ENCODE results near the gene HACD3. TPM values are rescaled to one million over a fixed set of nuclear protein-coding genes. Genes with fewer than 3 reads are reported as not detected.

The HACD3 gene
- total RNA-seq, 1 donor from 2014 or later: 56.8 TPM

DNA sequence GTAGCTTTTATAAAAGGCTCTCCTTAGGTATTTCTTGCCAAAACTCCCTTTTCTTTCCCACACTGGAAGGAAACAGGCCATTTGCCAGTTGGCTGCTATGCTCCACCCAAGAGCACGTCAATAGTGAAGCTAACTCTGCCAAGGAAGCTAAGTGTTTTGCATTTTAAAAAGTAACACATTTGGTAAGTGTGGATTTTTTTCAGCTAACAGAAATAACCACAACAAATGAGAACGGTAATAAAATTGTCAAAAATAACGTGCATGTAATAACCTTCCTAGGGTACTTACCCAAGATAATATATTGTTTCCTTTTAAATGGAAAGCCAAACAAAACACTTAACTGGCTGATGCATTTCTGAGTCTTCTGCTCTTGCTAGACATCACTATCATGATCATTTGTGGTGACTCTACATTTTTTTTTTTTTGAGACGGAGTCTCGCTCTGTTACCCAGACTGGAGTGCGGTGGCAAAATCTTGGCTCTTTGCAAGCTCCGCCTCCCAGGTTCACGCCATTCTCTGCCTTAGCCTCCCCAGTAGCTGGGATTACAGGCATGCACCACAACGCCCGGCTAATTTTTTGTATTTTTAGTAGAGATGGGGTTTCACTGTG lies 17.4 kb upstream of the HACD3 start:
- H3K9me3 ChIP-seq: no peaks in the 10 kb centered on the region
- no peaks in the 10 kb centered on the region for H3K27me3 ChIP-seq
- no peak overlapping the region for H3K27ac ChIP-seq
- ATAC-seq: no peak
- H3K36me3 ChIP-seq: peaks cover 51% of the 10 kb centered on the region
- TF ChIP-seq, protein P1, sequence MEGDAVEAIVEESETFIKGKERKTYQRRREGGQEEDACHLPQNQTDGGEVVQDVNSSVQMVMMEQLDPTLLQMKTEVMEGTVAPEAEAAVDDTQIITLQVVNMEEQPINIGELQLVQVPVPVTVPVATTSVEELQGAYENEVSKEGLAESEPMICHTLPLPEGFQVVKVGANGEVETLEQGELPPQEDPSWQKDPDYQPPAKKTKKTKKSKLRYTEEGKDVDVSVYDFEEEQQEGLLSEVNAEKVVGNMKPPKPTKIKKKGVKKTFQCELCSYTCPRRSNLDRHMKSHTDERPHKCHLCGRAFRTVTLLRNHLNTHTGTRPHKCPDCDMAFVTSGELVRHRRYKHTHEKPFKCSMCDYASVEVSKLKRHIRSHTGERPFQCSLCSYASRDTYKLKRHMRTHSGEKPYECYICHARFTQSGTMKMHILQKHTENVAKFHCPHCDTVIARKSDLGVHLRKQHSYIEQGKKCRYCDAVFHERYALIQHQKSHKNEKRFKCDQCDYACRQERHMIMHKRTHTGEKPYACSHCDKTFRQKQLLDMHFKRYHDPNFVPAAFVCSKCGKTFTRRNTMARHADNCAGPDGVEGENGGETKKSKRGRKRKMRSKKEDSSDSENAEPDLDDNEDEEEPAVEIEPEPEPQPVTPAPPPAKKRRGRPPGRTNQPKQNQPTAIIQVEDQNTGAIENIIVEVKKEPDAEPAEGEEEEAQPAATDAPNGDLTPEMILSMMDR (IDR thresholded peaks at IDR 0.05): no peak
- intact Hi-C loops (cut with DNase I): no loop called here
- H3K4me1 ChIP-seq: peaks cover 29% of the 10 kb centered on the region
- no peak for DNase-seq
- H3K4me3 ChIP-seq: no peak overlapping the region

DNA sequence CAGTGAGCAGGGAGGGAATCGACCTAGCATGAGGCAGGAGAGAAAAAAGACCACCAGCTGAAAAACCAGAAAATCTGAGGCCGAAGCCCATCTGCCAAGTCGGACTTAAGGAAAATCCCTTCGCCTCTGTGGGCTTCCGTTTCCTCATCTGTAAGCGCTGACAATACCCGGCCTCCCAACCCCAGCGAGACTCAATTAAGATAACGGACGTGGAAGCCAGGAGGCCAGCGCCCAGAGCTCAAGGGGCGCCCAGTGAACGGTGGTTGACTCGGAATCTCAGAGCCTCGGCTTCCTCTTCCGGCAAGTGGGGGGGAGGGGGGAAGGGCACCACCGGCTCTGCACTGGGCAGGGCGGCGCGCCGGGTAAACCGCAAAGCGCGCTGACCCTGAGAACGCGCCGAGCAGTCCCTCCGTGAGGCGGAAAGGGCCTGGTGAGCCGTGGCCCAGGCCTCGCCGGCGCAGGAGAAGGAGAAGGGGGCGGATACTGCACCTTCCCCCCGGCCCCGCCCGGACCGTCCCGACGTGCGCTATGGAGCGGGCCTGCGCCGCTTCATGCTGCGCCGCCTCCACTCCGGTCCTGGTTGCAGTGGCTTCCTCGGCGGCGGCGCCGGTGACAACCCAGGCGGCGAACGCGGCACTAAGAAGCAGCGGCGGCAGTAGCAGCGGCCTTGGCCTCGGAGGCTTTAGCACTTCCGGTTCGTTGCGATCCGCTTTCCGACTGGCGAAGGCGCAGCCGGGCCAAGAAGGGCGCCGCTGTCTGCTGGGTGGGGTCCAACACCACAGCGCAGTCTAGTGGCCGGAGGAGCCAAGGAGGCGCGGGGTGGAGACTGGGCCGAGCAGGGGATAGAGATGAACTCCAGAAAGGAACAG lies 13.0 kb upstream of the HACD3 start, which contains the start of gene DPP8:
TSS of gene DPP8 (minus strand) at position 693 of the 869 bp plus-strand sequence. CDS start 5,136 bp downstream, outside the sequence.
- TF ChIP-seq, protein P1 (IDR thresholded peaks at IDR 0.05): peak; percentile 87
- H3K27me3 ChIP-seq: no peaks in the 10 kb centered on the region
- peaks cover 13% of the 10 kb centered on the region for H3K36me3 ChIP-seq
- intact Hi-C loops (cut with DNase I): no loop called here
- no peaks in the 10 kb centered on the region for H3K9me3 ChIP-seq
- H3K4me1 ChIP-seq: peaks cover 29% of the 10 kb centered on the region
- H3K4me3 ChIP-seq: peak within 1 kb of the TSS; percentile 100
- ATAC-seq (peak; percentile 100), DNase-seq (peak; percentile 97)
- H3K27ac ChIP-seq: peak within 1 kb of the TSS; percentile 94

DNA sequence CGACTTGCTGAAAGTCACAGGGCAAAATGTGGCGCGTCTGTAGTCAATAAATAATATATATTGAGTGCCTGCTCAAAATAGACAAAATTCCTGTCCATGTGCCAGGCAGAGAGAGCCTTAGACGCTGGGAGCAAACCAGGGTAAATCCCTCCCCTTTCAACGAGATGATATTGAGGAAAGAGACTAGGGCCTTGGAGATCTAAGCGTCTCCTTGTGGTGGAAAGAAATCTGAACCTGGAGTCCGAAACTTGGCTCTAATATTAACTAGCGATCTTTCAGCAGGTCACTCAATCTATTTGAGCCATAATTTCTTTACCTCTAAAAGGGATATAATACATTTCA lies 12.4 kb upstream of the HACD3 start:
- ATAC-seq: no peak

DNA sequence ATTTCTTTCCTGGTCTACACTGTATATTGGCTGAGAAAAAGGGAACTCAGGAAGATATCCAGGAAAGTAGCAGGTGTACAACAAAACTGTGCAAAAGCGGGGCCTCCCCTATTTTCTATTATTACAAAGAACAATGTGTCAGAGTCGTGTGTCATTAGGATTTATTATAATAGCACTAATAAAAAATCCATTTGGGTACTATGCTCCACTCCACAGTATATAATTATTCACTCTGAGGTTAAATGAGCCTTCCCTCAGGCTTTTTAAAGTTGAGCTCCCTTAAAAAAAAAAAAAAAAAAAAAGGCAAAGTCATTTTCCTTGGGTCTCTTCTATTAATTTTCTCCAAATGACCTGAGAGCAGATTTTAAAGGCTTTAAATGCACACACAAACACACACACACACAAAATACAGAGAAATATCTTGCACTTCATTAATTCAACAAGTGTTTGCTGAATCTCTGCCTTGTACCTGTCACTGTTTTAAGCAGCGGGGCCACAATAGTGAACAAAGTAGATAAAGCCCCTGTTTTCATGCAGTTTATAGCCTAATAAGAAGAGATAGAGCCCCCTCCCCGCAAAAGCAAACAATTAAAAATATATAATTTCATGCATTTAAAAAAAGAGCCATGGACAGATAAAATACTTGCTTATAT lies 11.5 kb upstream of the HACD3 start:
- Histone ChIP-seq H3K4me3 (no peak overlapping the region), H3K36me3 (peaks cover 10% of the 10 kb centered on the region), H3K27ac (no peak overlapping the region), H3K9me3 (no peaks in the 10 kb centered on the region), H3K4me1 (peaks cover 20% of the 10 kb centered on the region), H3K27me3 (no peaks in the 10 kb centered on the region)
- intact Hi-C loops (cut with DNase I): no loop called here
- TF ChIP-seq, protein P1 (IDR thresholded peaks at IDR 0.05): no peak
- DNase-seq (no peak), ATAC-seq (no peak)

More for the DNA sequence above, 12.4 kb upstream of the HACD3 start:
- Histone ChIP-seq H3K4me1 (peaks cover 25% of the 10 kb centered on the region), H3K4me3 (peak overlapping the region; percentile 100), H3K9me3 (no peaks in the 10 kb centered on the region), H3K27ac (peak overlapping the region; percentile 94), H3K27me3 (no peaks in the 10 kb centered on the region), H3K36me3 (peaks cover 13% of the 10 kb centered on the region)
- TF ChIP-seq, protein P1 (IDR thresholded peaks at IDR 0.05): no peak
- no peak for DNase-seq
- intact Hi-C loops (cut with DNase I): no loop called here

DNA sequence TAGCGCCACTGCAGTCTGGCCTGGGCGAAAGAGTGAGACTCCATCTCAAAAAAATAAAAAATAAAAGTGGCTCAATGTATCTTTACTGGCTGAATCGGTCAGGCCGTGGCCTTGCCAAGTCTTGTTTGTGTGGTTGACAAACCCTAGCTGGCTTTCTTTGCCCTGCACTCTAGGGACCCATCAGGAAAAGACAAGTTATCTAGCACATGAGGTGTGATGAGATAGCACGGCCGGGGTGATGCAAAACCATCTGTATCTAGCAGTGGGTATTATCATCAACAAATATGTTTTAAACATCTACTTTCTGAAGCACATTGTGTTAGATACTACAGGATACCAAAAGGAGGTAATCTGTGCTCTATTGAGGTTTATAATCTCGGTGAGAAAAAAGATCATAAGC lies 8.9 kb upstream of the HACD3 start:
- Histone ChIP-seq H3K4me3 (no peak overlapping the region), H3K4me1 (peaks cover 3% of the 10 kb centered on the region), H3K27me3 (no peaks in the 10 kb centered on the region), H3K9me3 (no peaks in the 10 kb centered on the region), H3K27ac (no peak overlapping the region), H3K36me3 (no peaks in the 10 kb centered on the region)
- intact Hi-C loops (cut with DNase I): no loop called here
- TF ChIP-seq, protein P1 (IDR thresholded peaks at IDR 0.05): no peak
- ATAC-seq: no peak
- no peak for DNase-seq
